Measurements from ENCODE around the gene SMARCD3. TPM values are rescaled to one million over a fixed set of nuclear protein-coding genes. Genes with fewer than 3 reads are reported as not detected.

The SMARCD3 gene
- total RNA-seq, 2 donors from 2014 or later = 35.6 to 108 TPM

GRCh38 chr7:151276666-151277590 lies 28.4 kb upstream of the SMARCD3 start:
- no peaks in the 10 kb centered on the region for H3K36me3 ChIP-seq
- H3K9me3 ChIP-seq = no peaks in the 10 kb centered on the region
- intact Hi-C loops (cut with DNase I) = no loop called here
- no peaks in the 10 kb centered on the region for H3K4me1 ChIP-seq (replicated peaks)
- WGBS = 1% methylated on average over 42 of the region's 63 CpGs
- peak; percentile 70 for DNase-seq (ENCODE audit: low spot score)
- peak overlapping the region; percentile 18 to 37 for H3K27ac ChIP-seq
- no peaks in the 10 kb centered on the region for H3K27me3 ChIP-seq (replicated peaks; ENCODE audit: insufficient read depth)
- peak overlapping the region; percentile 29 to 35 for H3K4me3 ChIP-seq
- peak; percentile 9 for TF ChIP-seq POLR2AphosphoS5 (IDR thresholded peaks at IDR 0.05)
- TF ChIP-seq POLR2A (IDR thresholded peaks at IDR 0.05) = no peak

GRCh38 chr7:151275813-151276577 lies 27.5 kb upstream of the SMARCD3 start:
- intact Hi-C loops (cut with DNase I) = no loop called here

DNA sequence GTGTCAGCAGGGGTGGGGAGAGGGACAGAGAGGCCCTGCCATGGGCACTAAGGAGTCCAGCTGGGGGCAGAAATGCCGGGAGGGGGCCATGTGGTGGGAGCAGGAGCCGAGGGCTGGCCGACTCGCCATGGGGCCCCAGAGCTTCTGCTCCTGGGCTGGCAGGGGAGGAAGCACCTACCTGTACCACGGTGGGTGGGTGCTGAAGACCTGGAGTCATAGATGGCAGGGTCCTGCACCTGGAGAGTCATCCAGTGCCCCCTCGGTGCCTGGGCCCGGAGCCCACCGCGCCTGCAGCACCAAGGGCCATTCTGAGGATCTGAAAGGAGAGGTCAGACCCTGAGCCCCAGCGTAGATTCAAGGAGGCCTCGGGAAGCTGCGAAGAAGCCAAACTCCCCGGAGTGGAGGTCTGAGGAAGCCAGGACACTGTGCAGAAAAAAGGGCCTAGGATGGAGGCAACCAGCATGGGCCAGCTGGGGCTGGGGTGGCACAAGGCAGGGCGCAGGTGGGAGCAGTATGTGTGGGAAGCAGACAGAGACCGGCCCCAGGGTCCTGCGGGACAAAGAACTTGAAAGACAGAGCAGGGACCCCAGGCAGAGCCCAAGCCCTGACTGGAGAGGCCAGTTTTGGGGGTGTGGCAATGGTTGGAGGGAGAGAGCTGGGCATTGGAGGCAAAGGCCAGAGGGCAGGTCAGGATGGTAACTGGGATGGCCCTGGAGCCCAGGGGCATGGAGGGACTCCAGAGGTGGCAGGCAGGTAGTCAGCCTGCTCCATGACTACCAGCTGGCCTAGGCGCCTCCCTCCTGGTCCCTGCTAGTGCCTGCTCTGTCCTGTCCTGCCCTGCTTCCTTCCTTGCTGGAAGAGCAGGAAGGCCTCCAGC lies 26.7 kb upstream of the SMARCD3 start:
- TF ChIP-seq POLR2A (IDR thresholded peaks at IDR 0.05) (no peak), CTCF (IDR thresholded peaks at IDR 0.05) (no peak), POLR2AphosphoS5 (IDR thresholded peaks at IDR 0.05) (no peak)
- DNase-seq (ENCODE audit: low spot score) = no peak
- Histone ChIP-seq H3K4me1 (replicated peaks) (no peaks in the 10 kb centered on the region), H3K27ac (peak overlapping the region in 1 of 2 donors; percentile 52), H3K27me3 (replicated peaks; ENCODE audit: insufficient read depth) (no peaks in the 10 kb centered on the region), H3K4me3 (no peak overlapping the region), H3K36me3 (no peaks in the 10 kb centered on the region), H3K9me3 (no peaks in the 10 kb centered on the region)
- 78% methylated on average over 17 of the region's 17 CpGs for WGBS
- intact Hi-C loops (cut with DNase I) = no loop called here

More at GRCh38 chr7:151275813-151276577, 27.5 kb upstream of the SMARCD3 start:
- TF ChIP-seq POLR2AphosphoS5 (IDR thresholded peaks at IDR 0.05) (peak; percentile 7), POLR2A (IDR thresholded peaks at IDR 0.05) (no peak)
- peak; percentile 86 for DNase-seq (ENCODE audit: low spot score)
- Histone ChIP-seq H3K36me3 (no peaks in the 10 kb centered on the region), H3K4me3 (peak overlapping the region in 1 of 2 donors; percentile 29), H3K9me3 (no peaks in the 10 kb centered on the region), H3K27me3 (replicated peaks; ENCODE audit: insufficient read depth) (no peaks in the 10 kb centered on the region), H3K4me1 (replicated peaks) (no peaks in the 10 kb centered on the region), H3K27ac (peak overlapping the region in 1 of 2 donors; percentile 52)
- 15% methylated on average over 10 of the region's 10 CpGs for WGBS

- intact Hi-C loops (cut with DNase I) = no loop called here
- no peaks in the 10 kb centered on the region for H3K27me3 ChIP-seq (replicated peaks; ENCODE audit: insufficient read depth)
- WGBS = 54% methylated on average over 9 of the region's 9 CpGs
- H3K27ac ChIP-seq = peak overlapping the region in 1 of 2 donors; percentile 52
- TF ChIP-seq CTCF (IDR thresholded peaks at IDR 0.05) (no peak), POLR2A (IDR thresholded peaks at IDR 0.05) (no peak)
- no peaks in the 10 kb centered on the region for H3K36me3 ChIP-seq
- DNase-seq (ENCODE audit: low spot score) = peak; percentile 38
- no peaks in the 10 kb centered on the region for H3K4me1 ChIP-seq (replicated peaks)
- no peaks in the 10 kb centered on the region for H3K9me3 ChIP-seq
- no peak overlapping the region for H3K4me3 ChIP-seq
These were observed 25.9 kb upstream of the SMARCD3 start for GRCh38 chr7:151274396-151274795.

GRCh38 chr7:151273651-151274390 lies 25.3 kb upstream of the SMARCD3 start:
- intact Hi-C loops (cut with DNase I) = no loop called here
- Histone ChIP-seq H3K27ac (peak overlapping the region in 1 of 2 donors; percentile 52), H3K36me3 (no peaks in the 10 kb centered on the region), H3K4me1 (replicated peaks) (no peaks in the 10 kb centered on the region), H3K4me3 (no peak overlapping the region), H3K27me3 (replicated peaks; ENCODE audit: insufficient read depth) (no peaks in the 10 kb centered on the region), H3K9me3 (no peaks in the 10 kb centered on the region)
- WGBS = 41% methylated on average over 9 of the region's 9 CpGs
- TF ChIP-seq POLR2AphosphoS5 (IDR thresholded peaks at IDR 0.05) (peak; percentile 7), CTCF (IDR thresholded peaks at IDR 0.05) (no peak)
- no peak for DNase-seq (ENCODE audit: low spot score)

Data from prostate gland (tissue), 2 donors.